ENCODE data around the gene TSPAN9. TPM values are rescaled to one million over a fixed set of nuclear protein-coding genes. Genes with fewer than 3 reads are reported as not detected.
A peak's percentile ranks its signal among the peaks of the same experiment; 100 is the strongest.

The TSPAN9 gene
- total RNA-seq, 1 experiment from 2014 or later, result 13.4 TPM

DNA sequence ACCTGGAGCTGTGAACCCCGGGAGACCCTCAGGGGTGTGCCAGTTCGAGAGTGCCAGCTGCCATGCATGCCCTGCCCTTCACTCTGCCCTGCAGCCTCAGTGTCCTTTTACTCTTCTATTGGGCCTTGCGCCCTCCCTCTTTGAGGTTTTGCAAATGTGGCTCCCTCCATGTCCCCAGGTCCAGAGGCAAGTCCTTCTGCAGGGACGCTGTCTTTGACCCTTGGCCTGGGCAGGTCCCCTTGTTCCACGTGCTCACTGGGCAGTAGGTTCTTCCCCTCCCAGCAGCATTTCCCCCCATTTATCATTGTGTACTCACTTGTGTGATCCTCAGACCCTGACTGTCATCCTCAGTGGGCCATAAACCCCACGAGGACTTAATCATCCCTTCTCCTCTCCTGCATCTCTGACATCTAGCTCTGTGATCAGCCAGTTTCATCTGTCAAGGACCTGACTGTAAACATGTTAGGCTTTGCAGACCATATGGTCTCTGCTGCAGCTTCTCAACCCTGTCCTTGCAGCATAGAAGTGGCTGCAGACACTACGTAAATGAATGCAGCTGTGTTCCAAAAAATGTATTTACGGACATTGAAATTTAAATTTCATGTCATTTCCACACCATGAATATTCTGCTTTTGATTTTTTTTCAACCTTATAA lies 36.6 kb downstream of the TSPAN9 start:
- ChIA-PET CTCF (interaction anchor here (3.5 kb wide), 1 partner anchor 41 kb away, joined by 13 read pairs; no protein-coding TSS in a partner anchor), POLR2A (no interaction called here)
- no peaks in the 10 kb centered on the region for H3K9me3 Mint-ChIP-seq (ENCODE audit: unreplicated experiment)
- peaks cover 15% of the 10 kb centered on the region for H3K4me1 Mint-ChIP-seq (ENCODE audit: insufficient read depth, unreplicated experiment)
- no peaks in the 10 kb centered on the region for H3K36me3 Mint-ChIP-seq (ENCODE audit: insufficient read depth, unreplicated experiment)
- no peaks in the 10 kb centered on the region for H3K27me3 Mint-ChIP-seq (ENCODE audit: insufficient read depth, unreplicated experiment)
- no peak for TF ChIP-seq CTCF (IDR thresholded peaks at IDR 0.05; ENCODE audit: unreplicated experiment)
- no peak overlapping the region for H3K4me3 Mint-ChIP-seq (ENCODE audit: unreplicated experiment)
- intact Hi-C loops (cut with micrococcal nuclease), result no loop called here
- H3K27ac Mint-ChIP-seq (ENCODE audit: low read depth, unreplicated experiment), result no peak overlapping the region
- DNase-seq (ENCODE audit: unreplicated experiment), result no peak
- BruUV-seq (replicated peaks), result no TSS peak

- H3K27me3 Mint-ChIP-seq (ENCODE audit: insufficient read depth, unreplicated experiment), result no peaks in the 10 kb centered on the region
- BruUV-seq (replicated peaks), result no TSS peak
- no peak overlapping the region for H3K27ac Mint-ChIP-seq (ENCODE audit: low read depth, unreplicated experiment)
- no peaks in the 10 kb centered on the region for H3K36me3 Mint-ChIP-seq (ENCODE audit: insufficient read depth, unreplicated experiment)
- DNase-seq (ENCODE audit: unreplicated experiment), result no peak
- intact Hi-C loops (cut with micrococcal nuclease), result no loop called here
- peaks cover 20% of the 10 kb centered on the region for H3K4me1 Mint-ChIP-seq (ENCODE audit: insufficient read depth, unreplicated experiment)
- ChIA-PET CTCF (no interaction called here), POLR2A (no interaction called here)
- H3K4me3 Mint-ChIP-seq (ENCODE audit: unreplicated experiment), result no peak overlapping the region
- TF ChIP-seq CTCF (IDR thresholded peaks at IDR 0.05; ENCODE audit: unreplicated experiment), result no peak
- no peaks in the 10 kb centered on the region for H3K9me3 Mint-ChIP-seq (ENCODE audit: unreplicated experiment)
Measured at GRCh38 chr12:3114671-3115070, 37.5 kb downstream of the TSPAN9 start.

- ChIA-PET POLR2A (no interaction called here), CTCF (no interaction called here)
- intact Hi-C loops (cut with micrococcal nuclease), result no loop called here
- Mint-ChIP-seq H3K4me1 (ENCODE audit: insufficient read depth, unreplicated experiment) (peaks cover 24% of the 10 kb centered on the region), H3K9me3 (ENCODE audit: unreplicated experiment) (no peaks in the 10 kb centered on the region), H3K36me3 (ENCODE audit: insufficient read depth, unreplicated experiment) (no peaks in the 10 kb centered on the region), H3K27me3 (ENCODE audit: insufficient read depth, unreplicated experiment) (no peaks in the 10 kb centered on the region), H3K4me3 (ENCODE audit: unreplicated experiment) (no peak overlapping the region), H3K27ac (ENCODE audit: low read depth, unreplicated experiment) (no peak overlapping the region)
- TF ChIP-seq CTCF (IDR thresholded peaks at IDR 0.05; ENCODE audit: unreplicated experiment), result no peak
- no peak for DNase-seq (ENCODE audit: unreplicated experiment)
- BruUV-seq (replicated peaks), result no TSS peak
Measured at GRCh38 chr12:3115078-3115477, 37.9 kb downstream of the TSPAN9 start.

GRCh38 chr12:3116106-3116844 lies 39.1 kb downstream of the TSPAN9 start:
- Mint-ChIP-seq H3K36me3 (ENCODE audit: insufficient read depth, unreplicated experiment) (no peaks in the 10 kb centered on the region), H3K27ac (ENCODE audit: low read depth, unreplicated experiment) (peak overlapping the region; percentile 89), H3K27me3 (ENCODE audit: insufficient read depth, unreplicated experiment) (no peaks in the 10 kb centered on the region), H3K4me1 (ENCODE audit: insufficient read depth, unreplicated experiment) (peaks cover 30% of the 10 kb centered on the region), H3K4me3 (ENCODE audit: unreplicated experiment) (no peak overlapping the region), H3K9me3 (ENCODE audit: unreplicated experiment) (no peaks in the 10 kb centered on the region)
- ChIA-PET POLR2A (interaction anchor here (0.7 kb wide), 1 partner anchor 13 kb away, joined by 3 read pairs; no protein-coding TSS in a partner anchor), CTCF (interaction anchor here (0.7 to 5.7 kb wide), 4 partner anchors 43 to 224 kb away, joined by 3 to 26 read pairs (median 4); no protein-coding TSS in a partner anchor)
- no TSS peak for BruUV-seq (replicated peaks)
- no peak for TF ChIP-seq CTCF (IDR thresholded peaks at IDR 0.05; ENCODE audit: unreplicated experiment)
- DNase-seq (ENCODE audit: unreplicated experiment), result no peak
- intact Hi-C loops (cut with micrococcal nuclease), result no loop called here

Data from MCF 10A (cell line).